Measurements from ENCODE around the gene GPR83.
"Not testable (repeated sequence)": the region's sequence is repeated elsewhere in the genome, so short reads cannot be mapped to it uniquely, and the experiment has no call there.

GPR83 gene

DNA sequence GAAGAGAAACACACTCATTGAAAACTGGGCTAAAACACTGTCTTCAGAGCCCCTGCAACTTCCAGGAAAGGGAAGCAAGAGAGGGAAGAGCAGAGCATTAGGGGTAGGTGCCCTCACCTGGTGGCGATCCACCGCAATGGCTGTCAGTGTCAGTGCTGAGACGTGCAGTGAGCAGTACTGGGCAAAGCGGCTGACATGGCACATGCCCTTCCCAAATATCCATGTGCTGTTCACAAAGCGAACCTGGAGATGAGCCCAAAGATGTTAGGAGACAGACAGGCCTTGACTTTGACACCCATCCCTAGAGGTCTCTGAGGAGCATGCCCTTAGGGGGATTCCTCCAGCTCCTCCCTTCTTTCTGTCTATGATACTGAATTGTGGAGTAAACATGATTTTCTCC, 4.9 kb downstream of the GPR83 start:
- H3K4me3 ChIP-seq (ENCODE audit: control insufficient read depth, low read depth, low read length), result no peak overlapping the region
- no peak for DNase-seq (ENCODE audit: low read depth)
- TF ChIP-seq, protein P1, sequence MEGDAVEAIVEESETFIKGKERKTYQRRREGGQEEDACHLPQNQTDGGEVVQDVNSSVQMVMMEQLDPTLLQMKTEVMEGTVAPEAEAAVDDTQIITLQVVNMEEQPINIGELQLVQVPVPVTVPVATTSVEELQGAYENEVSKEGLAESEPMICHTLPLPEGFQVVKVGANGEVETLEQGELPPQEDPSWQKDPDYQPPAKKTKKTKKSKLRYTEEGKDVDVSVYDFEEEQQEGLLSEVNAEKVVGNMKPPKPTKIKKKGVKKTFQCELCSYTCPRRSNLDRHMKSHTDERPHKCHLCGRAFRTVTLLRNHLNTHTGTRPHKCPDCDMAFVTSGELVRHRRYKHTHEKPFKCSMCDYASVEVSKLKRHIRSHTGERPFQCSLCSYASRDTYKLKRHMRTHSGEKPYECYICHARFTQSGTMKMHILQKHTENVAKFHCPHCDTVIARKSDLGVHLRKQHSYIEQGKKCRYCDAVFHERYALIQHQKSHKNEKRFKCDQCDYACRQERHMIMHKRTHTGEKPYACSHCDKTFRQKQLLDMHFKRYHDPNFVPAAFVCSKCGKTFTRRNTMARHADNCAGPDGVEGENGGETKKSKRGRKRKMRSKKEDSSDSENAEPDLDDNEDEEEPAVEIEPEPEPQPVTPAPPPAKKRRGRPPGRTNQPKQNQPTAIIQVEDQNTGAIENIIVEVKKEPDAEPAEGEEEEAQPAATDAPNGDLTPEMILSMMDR (IDR thresholded peaks at IDR 0.05; ENCODE audit: control insufficient read depth, insufficient read depth, low read depth, low read length, missing control alignments), result no peak

DNA sequence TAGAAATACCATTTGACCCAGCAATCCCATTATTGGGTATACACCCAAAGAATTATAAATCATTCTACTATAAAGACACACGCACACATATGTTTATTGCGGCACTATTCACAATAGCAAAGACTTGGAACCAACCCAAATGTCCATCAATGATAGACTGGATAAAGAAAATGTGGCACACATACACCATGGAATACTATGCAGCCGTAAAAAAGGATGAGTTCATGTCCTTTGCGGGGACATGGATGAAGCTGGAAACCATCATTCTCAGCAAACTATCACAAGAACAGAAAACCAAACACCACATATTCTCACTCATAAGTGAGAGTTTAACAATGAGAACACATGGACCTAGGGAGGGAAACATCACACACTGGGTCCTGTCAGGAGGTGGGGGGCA, 9.3 kb downstream of the GPR83 start:
- not testable (repeated sequence) for DNase-seq (ENCODE audit: low read depth)

DNA sequence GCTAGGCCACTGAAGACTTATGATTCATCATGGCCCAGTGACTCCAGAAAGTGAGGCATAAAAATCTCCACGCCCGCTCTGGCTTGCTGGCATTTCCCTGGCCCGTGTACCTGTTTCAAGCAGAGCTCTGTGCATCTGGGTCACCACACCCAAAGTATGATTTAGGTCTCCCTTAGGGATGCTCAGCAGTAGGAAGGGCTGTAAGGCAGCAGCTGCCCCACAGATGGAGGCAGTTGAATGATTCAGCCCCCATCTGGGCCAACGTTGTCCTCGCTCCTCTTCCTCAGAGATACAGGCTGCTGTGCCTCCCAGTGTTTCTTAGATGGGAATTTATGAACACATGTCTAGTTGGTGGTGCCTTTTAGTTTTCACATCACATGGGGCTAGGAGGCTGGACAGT, 21.6 kb downstream of the GPR83 start:
- no peak for DNase-seq (ENCODE audit: low read depth)
- no peak overlapping the region for H3K4me3 ChIP-seq (ENCODE audit: control insufficient read depth, low read depth, low read length)
- TF ChIP-seq, protein P1 (IDR thresholded peaks at IDR 0.05; ENCODE audit: control insufficient read depth, insufficient read depth, low read depth, low read length, missing control alignments), result no peak

More for the DNA sequence above, 9.3 kb downstream of the GPR83 start:
- not testable (repeated sequence) for H3K4me3 ChIP-seq (ENCODE audit: control insufficient read depth, low read depth, low read length)

DNA sequence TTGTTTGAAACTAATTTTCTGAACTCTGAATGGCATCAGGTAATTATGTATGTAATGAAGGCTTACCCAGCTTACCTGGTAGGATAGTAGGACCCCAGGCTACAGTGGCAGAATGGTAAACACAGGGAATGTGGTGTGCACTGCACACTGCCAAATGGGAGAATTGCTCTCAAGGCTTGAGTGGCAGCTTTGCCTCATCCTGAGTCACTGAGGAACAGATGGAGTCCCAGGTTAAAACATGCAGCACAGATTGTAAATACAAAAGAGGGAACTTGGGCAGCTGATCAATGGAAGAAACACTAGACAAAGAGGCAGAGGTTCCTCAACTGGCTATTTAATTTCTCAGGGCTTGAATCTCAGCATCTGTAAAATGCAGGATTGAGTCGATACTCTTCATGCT, 24.4 kb downstream of the GPR83 start:
- no peak for DNase-seq (ENCODE audit: low read depth)
- no peak overlapping the region for H3K4me3 ChIP-seq (ENCODE audit: control insufficient read depth, low read depth, low read length)
- TF ChIP-seq, protein P1 (IDR thresholded peaks at IDR 0.05; ENCODE audit: control insufficient read depth, insufficient read depth, low read depth, low read length, missing control alignments), result no peak

DNA sequence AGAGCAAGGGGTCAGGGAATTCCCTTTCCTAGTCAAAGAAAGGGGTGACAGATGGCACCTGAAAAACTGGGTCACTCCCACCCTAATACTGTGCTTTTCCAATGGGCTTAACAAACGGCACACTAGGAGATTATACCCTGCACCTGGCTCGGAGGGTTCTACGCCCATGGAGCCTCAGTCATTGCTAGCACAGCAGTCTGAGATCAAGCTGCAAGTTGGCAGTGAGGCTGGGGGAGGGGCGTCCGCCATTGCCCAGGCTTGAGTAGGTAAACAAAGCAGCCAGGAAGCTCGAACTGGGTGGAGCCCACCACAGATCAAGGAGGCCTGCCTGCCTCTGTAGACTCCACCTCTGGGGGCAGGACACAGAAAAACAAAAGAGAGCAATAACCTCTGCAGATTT, 30.6 kb downstream of the GPR83 start:
- not testable (repeated sequence) for DNase-seq (ENCODE audit: low read depth); H3K4me3 ChIP-seq (ENCODE audit: control insufficient read depth, low read depth, low read length)

DNA sequence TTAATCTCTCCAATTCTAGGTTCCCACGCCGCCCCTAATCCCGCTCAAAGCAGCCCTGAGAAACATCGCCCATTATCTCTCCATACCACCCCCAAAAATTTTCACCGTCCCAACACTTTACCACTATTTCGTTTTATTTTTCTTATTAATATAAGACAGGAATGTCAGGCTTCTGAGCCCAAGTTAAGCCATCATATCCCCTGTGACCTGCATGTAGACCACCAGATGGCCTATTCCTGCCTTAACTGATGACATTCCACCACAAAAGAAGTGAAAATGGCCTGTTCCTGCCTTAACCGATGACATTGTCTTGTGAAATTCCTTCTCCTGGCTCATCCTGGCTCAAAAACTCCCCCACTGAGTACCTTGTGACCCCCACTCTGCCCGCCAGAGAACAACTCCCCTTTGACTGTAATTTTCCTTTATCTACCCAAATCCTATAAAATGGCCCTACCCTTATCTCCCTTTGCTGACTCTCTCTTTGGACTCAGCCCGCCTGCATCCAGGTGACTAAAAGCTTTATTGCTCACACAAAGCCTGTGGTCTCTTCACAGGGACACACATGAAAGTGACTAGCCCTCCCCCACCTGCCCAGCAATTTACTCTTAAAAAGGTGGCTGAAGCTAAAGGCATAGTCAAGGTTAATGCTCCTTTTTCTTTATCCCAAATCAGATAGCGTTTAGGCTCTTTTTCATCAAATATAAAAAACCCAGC, 50.2 kb downstream of the GPR83 start:
- not testable (repeated sequence) for H3K4me3 ChIP-seq (ENCODE audit: control insufficient read depth, low read depth, low read length); DNase-seq (ENCODE audit: low read depth)

DNA sequence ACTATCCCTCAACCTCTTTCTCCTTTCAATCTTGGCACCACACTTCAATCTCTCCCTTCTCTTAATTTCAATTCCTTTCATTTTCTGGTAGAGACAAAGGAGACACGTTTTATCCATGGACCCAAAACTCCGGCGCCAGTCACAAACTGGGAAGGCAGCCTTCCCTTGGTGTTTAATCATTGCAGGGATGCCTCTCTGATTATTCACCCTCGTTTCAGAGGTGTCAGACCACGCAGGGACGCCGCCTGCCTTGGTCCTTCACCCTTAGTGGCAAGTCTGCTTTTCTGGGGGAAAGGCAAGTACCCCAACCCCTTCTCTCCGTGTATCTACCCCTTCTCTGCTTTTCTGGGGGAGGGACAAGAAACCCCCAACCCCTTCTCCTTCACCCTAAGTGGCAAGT, 54.9 kb downstream of the GPR83 start:
- H3K4me3 ChIP-seq (ENCODE audit: control insufficient read depth, low read depth, low read length); DNase-seq (ENCODE audit: low read depth): not testable (repeated sequence)

DNA sequence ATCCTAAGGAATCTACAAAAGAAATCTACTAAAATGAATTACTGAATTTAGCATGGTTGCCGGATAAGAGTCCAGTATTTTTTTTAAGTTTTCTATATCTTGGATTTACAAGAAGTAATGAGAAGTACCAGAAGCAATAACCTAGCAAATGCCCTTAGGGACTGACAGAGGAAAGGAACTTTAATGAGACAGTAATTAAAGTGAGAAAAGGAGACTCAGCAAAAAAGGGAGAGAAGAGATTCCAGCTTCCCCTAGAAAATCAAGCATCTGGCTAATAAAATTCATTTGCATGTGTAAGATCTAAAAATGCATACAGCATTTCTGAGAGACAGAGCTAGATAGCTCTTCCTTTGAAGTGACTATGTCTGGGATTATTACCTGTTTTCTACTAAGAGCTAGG, 57.7 kb downstream of the GPR83 start:
- no peak for DNase-seq (ENCODE audit: low read depth)
- TF ChIP-seq, protein P1 (IDR thresholded peaks at IDR 0.05; ENCODE audit: control insufficient read depth, insufficient read depth, low read depth, low read length, missing control alignments), result no peak
- no peak overlapping the region for H3K4me3 ChIP-seq (ENCODE audit: control insufficient read depth, low read depth, low read length)

DNA sequence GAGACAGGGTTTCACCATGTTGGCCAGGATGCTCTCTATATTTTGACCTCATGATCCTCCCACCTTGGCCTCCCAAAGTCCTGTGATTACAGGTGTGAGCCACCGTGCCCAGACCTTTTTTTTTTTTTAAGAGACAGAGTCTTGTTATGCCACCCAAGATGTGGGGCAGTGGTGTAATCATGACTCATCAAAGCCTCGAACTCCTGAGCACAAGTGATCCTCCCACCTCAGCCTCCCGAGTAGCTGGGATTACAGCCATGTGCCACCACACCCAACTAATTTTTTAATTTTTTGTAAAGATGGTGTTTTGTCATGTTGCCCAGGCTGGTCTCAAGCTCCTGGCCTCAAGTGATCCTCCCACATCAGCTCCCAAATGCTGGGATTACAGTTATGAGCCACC, 59.0 kb downstream of the GPR83 start:
- TF ChIP-seq, protein P1 (IDR thresholded peaks at IDR 0.05; ENCODE audit: control insufficient read depth, insufficient read depth, low read depth, low read length, missing control alignments), result no peak
- H3K4me3 ChIP-seq (ENCODE audit: control insufficient read depth, low read depth, low read length), result no peak overlapping the region
- DNase-seq (ENCODE audit: low read depth), result no peak
